GM18519 (cell line): Measurements from ENCODE around the gene CTSZ.
"Not testable (repeated sequence)": the region's sequence is repeated elsewhere in the genome, so short reads cannot be mapped to it uniquely, and the experiment has no call there.

Experiments used
- ATAC-seq: cut with Tn5 transposase; IDR thresholded peaks from one replicate; pipeline ENCODE4 v1.9.1; 2021; ENCODE audit warnings: mild to moderate bottlenecking, moderate library complexity; ENCODE audit not compliant: unreplicated experiment, low FRiP score

CTSZ gene

GRCh38 chr20:59014680-59015389, 7.8 kb upstream of the CTSZ start:
- ATAC-seq: no peak

- ATAC-seq: no peak
Observed at GRCh38 chr20:59013959-59014608, 7.0 kb upstream of the CTSZ start.

- no peak for ATAC-seq
Observed at GRCh38 chr20:59013031-59013951, 6.2 kb upstream of the CTSZ start.

- ATAC-seq: not testable (repeated sequence)
Observed at GRCh38 chr20:59011874-59012157, 4.8 kb upstream of the CTSZ start.

- no peak for ATAC-seq
Observed at GRCh38 chr20:59010995-59011873, 4.2 kb upstream of the CTSZ start.

GRCh38 chr20:59010321-59010994, 3.4 kb upstream of the CTSZ start:
- ATAC-seq: no peak

GRCh38 chr20:59008715-59009336, 1.8 kb upstream of the CTSZ start:
- ATAC-seq: no peak

- ATAC-seq: no peak
Observed at GRCh38 chr20:59007665-59008511, 834 bp upstream of the CTSZ start.

- no peak for ATAC-seq
Observed at GRCh38 chr20:59006167-59006863, 739 bp downstream of the CTSZ start.

GRCh38 chr20:59005523-59006166, 1.4 kb downstream of the CTSZ start:
- no peak for ATAC-seq

GRCh38 chr20:59004763-59005522, 2.1 kb downstream of the CTSZ start:
- peak; percentile 36 for ATAC-seq

- no peak for ATAC-seq
Observed at GRCh38 chr20:59004493-59004762, 2.6 kb downstream of the CTSZ start.

- ATAC-seq: no peak
Observed at GRCh38 chr20:59003836-59004492, 3.1 kb downstream of the CTSZ start.

- no peak for ATAC-seq
Observed at GRCh38 chr20:59002874-59003399, 4.1 kb downstream of the CTSZ start.

- ATAC-seq: no peak
Observed at GRCh38 chr20:59002388-59002787, 4.7 kb downstream of the CTSZ start.

GRCh38 chr20:59001449-59002171, 5.4 kb downstream of the CTSZ start:
- ATAC-seq: no peak
